ENCODE data around the gene DOK4.
A peak's percentile ranks its signal among the peaks of the same experiment; 100 is the strongest.

DOK4 gene

GRCh38 chr16:57477531-57478202 is 8.6 kb downstream of the DOK4 start:
- no peak for DNase-seq

- no peak for DNase-seq
Observed at GRCh38 chr16:57476546-57477410, 9.5 kb downstream of the DOK4 start.

GRCh38 chr16:57475711-57476339 is 10.5 kb downstream of the DOK4 start:
- peak; percentile 73 for DNase-seq

GRCh38 chr16:57474671-57475661 is 11.3 kb downstream of the DOK4 start:
- DNase-seq: no peak

GRCh38 chr16:57473906-57474305 is 12.4 kb downstream of the DOK4 start:
- no peak for DNase-seq

- DNase-seq: no peak
Observed at GRCh38 chr16:57473176-57473840, 13.0 kb downstream of the DOK4 start.

- no peak for DNase-seq
Observed at GRCh38 chr16:57472665-57473060, 13.6 kb downstream of the DOK4 start.

- DNase-seq: no peak
Observed at GRCh38 chr16:57471852-57472664, 14.2 kb downstream of the DOK4 start.

- DNase-seq: no peak
Observed at GRCh38 chr16:57471209-57471608, 15.1 kb downstream of the DOK4 start.

GRCh38 chr16:57470711-57471110 is 15.6 kb downstream of the DOK4 start:
- DNase-seq: no peak

- DNase-seq: no peak
Observed at GRCh38 chr16:57469917-57470470, 16.3 kb downstream of the DOK4 start.

- no peak for DNase-seq
Observed at GRCh38 chr16:57469046-57469445, 17.2 kb downstream of the DOK4 start.

GRCh38 chr16:57468346-57468745 is 17.9 kb downstream of the DOK4 start:
- no peak for DNase-seq

GRCh38 chr16:57464523-57464922 is 21.8 kb downstream of the DOK4 start:
- DNase-seq: no peak

- DNase-seq: no peak
Observed at GRCh38 chr16:57462978-57463362, 23.3 kb downstream of the DOK4 start.

GRCh38 chr16:57462209-57462977 is 23.9 kb downstream of the DOK4 start, which contains the start of gene POLR2C:
Gene POLR2C (plus strand): TSS chr16:57462679. CDS start chr16:57462725, 46 bp downstream.
- DNase-seq: peak; percentile 74

- no peak for DNase-seq
Observed at GRCh38 chr16:57452021-57452420, 34.3 kb downstream of the DOK4 start.

GRCh38 chr16:57447186-57447962 is 38.9 kb downstream of the DOK4 start, which contains the start of the genes CIAPIN1 and COQ9:
Gene CIAPIN1 (minus strand): TSS chr16:57447385. CDS start chr16:57440928, 6,457 bp downstream.
Gene COQ9 (plus strand): TSS chr16:57447479. CDS start chr16:57447506, 27 bp downstream.
- DNase-seq: peak; percentile 84

Data from right kidney (tissue), 1 donor.